Activated CD4-positive, alpha-beta T cell treated with anti-CD3 and anti-CD28 coated beads, Interleukin-2, amount 10 ng/mL, durations not matched to agents 7 days and 5 days (primary cell): Measurements from ENCODE around the gene ZBTB7C. TPM values are rescaled to one million over a fixed set of nuclear protein-coding genes. Genes with fewer than 3 reads are reported as not detected.
A peak's percentile ranks its signal among the peaks of the same experiment; 100 is the strongest.

Experiments
- CTCF ChIA-PET: fragments of 350-600 bp; sonication (Branson Sonifier 250); formaldehyde crosslinking; loops from one replicate; lab custom pipeline; 2021; ENCODE audit warnings: antibody characterized with exemption; lab: Charles Lee
- POLR2A ChIA-PET: fragments of 350-600 bp; sonication (Branson Sonifier 250); formaldehyde crosslinking; loops from one replicate; lab custom pipeline; 2021; ENCODE audit warnings: antibody characterized with exemption; lab: Charles Lee
- DNase-seq: peaks from one replicate; pipeline ENCODE4 v3.0.0-alpha.2; 2020
- H3K27ac Mint-ChIP-seq: one replicate; pipeline ENCODE4 v1.8.0; 2021; ENCODE audit warnings: mild to moderate bottlenecking, moderate library complexity, mixed read lengths
- H3K27me3 Mint-ChIP-seq: one replicate; pipeline ENCODE4 v1.8.0; 2021; ENCODE audit warnings: mixed read lengths
- H3K36me3 Mint-ChIP-seq: one replicate; pipeline ENCODE4 v1.8.0; 2021; ENCODE audit warnings: low read depth, mixed read lengths
- H3K4me1 Mint-ChIP-seq: one replicate; pipeline ENCODE4 v1.8.0; 2021; ENCODE audit warnings: mixed read lengths
- H3K4me3 Mint-ChIP-seq: one replicate; pipeline ENCODE4 v1.8.0; 2021; ENCODE audit warnings: mild to moderate bottlenecking, moderate library complexity, mixed read lengths
- H3K9me3 Mint-ChIP-seq: one replicate; pipeline ENCODE4 v1.8.0; 2021; ENCODE audit warnings: mixed read lengths
- total RNA-seq, 2 experiments: library from RNA; stranded (reverse); gene quantifications; one replicate each; pipeline ENCODE4 v1.2.3, GENCODE V29; 2021

Gene ZBTB7C
- total RNA-seq, 2 experiments from 2014 or later, result 0.10 to 0.15 TPM

DNA sequence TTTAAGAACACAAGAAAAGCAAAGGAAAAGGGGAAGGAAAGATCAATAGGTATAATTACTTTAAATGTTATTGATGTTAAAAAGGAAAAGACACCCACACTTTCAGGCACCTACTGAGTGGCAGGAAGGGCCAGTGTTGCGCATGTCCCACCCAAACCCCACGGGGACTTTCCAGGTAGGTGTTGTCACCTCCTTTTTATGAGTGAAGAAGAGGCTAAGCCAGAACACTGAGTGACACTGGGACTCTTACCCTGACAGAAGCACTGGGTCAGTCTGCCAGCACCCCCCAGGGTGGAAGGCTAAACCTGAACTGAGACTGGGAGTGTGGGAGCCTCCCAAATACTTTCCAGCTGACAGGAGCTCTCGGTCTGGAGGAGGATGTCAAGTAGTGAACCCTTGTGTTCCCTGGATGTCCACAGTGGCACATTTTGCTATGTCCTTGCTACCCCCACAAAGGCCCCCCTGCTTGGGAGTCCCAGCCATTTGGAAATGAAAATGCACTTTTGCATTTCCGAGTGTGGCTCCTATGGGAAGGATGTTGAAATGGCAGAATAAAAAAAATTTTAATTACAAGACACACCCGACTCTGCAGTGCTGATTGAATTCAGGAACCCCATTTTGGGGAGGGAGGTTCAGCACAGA is 387.8 kb downstream of the ZBTB7C start:
- DNase-seq, result no peak
- Mint-ChIP-seq H3K9me3 (no peaks in the 10 kb centered on the region), H3K4me1 (no peaks in the 10 kb centered on the region), H3K27me3 (peaks cover 8% of the 10 kb centered on the region), H3K36me3 (no peaks in the 10 kb centered on the region), H3K4me3 (no peak overlapping the region), H3K27ac (no peak overlapping the region)
- POLR2A ChIA-PET, result no interaction called here
- CTCF ChIA-PET, result interaction anchor here (0.9 to 1.2 kb wide), 2 partner anchors 249 to 341 kb away, joined by 3 read pairs; no protein-coding TSS in a partner anchor

DNA sequence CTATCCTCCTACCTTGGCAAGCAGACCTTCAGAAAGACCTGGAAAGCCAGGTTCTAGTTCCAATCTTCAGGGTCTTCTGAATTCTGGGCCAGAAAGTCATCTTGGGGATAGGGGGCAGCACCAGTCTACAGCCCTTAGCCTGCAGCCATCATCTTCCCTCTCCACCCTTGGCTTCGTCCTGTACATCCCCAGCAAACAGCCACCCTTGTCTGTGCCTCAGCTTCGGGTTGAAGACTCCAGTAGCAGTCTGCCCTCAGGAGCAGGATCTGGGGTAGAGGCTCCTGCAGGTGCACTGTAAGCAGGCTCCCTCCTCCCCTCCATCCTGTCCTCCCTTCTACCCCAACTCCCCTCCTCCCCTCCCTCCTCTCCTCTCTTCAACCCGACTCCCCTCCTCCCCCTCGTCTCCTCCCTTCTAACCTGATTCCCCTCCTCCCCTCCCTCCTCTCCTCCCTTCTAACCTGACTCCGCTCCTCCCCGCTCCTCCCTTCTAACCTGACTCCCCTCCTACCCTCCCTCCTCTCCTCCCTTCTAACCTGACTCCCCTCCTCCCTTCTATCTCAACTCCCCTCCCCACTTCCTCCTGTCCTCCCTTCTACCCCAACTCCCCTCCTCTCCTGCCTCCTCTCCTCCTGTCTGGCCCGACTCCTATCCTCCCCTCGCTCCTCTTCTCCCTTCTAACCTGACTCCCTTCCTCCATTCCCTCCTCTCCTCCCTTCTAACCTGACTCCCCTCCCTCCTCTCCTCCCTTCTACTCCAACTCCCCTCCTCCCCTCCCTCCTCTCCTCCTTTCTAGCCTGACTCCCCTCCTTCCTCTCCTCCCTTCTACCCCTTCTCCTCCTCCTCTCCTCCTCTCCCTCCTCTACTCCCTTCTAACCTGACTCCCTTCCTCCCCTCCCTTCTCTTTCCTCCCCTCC is 388.6 kb downstream of the ZBTB7C start:
- H3K36me3 Mint-ChIP-seq, result no peaks in the 10 kb centered on the region
- no peaks in the 10 kb centered on the region for H3K9me3 Mint-ChIP-seq
- peaks cover 9% of the 10 kb centered on the region for H3K27me3 Mint-ChIP-seq
- ChIA-PET CTCF (interaction anchor here (0.9 to 1.2 kb wide), 2 partner anchors 49 to 248 kb away, joined by 3 read pairs; no protein-coding TSS in a partner anchor), POLR2A (no interaction called here)
- DNase-seq, result no peak
- H3K4me3 Mint-ChIP-seq, result no peak overlapping the region
- no peak overlapping the region for H3K27ac Mint-ChIP-seq
- H3K4me1 Mint-ChIP-seq, result no peaks in the 10 kb centered on the region

- Mint-ChIP-seq H3K9me3 (no peaks in the 10 kb centered on the region), H3K4me1 (no peaks in the 10 kb centered on the region), H3K27ac (no peak overlapping the region), H3K27me3 (peaks cover 14% of the 10 kb centered on the region), H3K36me3 (no peaks in the 10 kb centered on the region), H3K4me3 (no peak overlapping the region)
- no peak for DNase-seq
- ChIA-PET POLR2A (no interaction called here), CTCF (interaction anchor here (0.9 to 1.0 kb wide), 2 partner anchors 49 to 247 kb away, joined by 3 read pairs; no protein-coding TSS in a partner anchor)
Observed at GRCh38 chr18:48019557-48020325, 389.4 kb downstream of the ZBTB7C start.

DNA sequence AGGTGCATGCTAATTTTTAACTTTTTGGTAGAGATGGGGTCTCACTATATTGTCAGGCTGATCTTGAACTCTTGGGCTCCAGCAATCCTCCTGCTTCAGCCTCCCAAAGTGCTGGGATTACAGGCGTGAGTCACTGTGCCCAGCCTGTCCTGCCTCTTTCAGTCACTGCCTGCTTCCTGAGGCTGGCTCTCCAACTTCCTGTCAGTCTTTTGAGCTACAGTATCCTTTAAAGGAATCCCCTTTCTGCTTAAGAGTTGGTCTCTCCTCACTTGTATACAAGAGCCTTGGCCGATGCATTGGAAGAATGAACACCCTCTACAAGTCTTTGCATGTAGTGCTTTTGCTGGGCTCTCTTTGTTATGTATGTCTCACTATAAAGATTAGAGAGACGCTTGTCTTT is 390.3 kb downstream of the ZBTB7C start:
- no peak for DNase-seq
- ChIA-PET CTCF (interaction anchor here (1.0 kb wide), 1 partner anchor 246 kb away, joined by 3 read pairs; no protein-coding TSS in a partner anchor), POLR2A (no interaction called here)
- no peaks in the 10 kb centered on the region for H3K4me1 Mint-ChIP-seq
- no peaks in the 10 kb centered on the region for H3K9me3 Mint-ChIP-seq
- H3K27me3 Mint-ChIP-seq, result peaks cover 22% of the 10 kb centered on the region
- no peak overlapping the region for H3K27ac Mint-ChIP-seq
- no peak overlapping the region for H3K4me3 Mint-ChIP-seq
- H3K36me3 Mint-ChIP-seq, result no peaks in the 10 kb centered on the region

DNA sequence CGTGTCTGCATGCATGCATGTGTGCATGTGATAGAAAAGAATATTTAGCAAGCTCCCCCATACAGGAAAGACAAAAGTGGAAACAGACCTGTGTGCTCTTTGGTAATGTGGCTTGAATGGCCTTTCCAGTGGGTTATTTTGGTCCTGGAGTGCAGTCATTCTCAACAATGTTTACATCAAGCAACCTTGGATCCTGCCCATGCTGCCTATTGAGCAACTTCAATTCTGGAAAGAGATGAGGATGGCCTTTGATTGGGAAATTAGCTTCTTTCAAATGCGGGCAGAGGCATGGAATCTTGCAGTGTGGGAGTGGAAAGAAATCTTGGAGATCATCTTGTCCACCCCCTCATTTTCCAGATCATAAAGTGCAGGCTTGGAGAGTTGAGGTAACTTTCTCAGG is 391.5 kb downstream of the ZBTB7C start:
- ChIA-PET CTCF (interaction anchor here (0.7 to 1.3 kb wide), 2 partner anchors 20 to 245 kb away, joined by 3 read pairs; no protein-coding TSS in a partner anchor), POLR2A (no interaction called here)
- H3K4me1 Mint-ChIP-seq, result peaks cover 2% of the 10 kb centered on the region
- H3K4me3 Mint-ChIP-seq, result no peak overlapping the region
- peaks cover 33% of the 10 kb centered on the region for H3K27me3 Mint-ChIP-seq
- no peak overlapping the region for H3K27ac Mint-ChIP-seq
- H3K9me3 Mint-ChIP-seq, result no peaks in the 10 kb centered on the region
- H3K36me3 Mint-ChIP-seq, result no peaks in the 10 kb centered on the region
- DNase-seq, result no peak

GRCh38 chr18:48013162-48013561 is 396.0 kb downstream of the ZBTB7C start:
- DNase-seq, result no peak
- Mint-ChIP-seq H3K27me3 (peaks cover 53% of the 10 kb centered on the region), H3K36me3 (no peaks in the 10 kb centered on the region), H3K27ac (no peak overlapping the region), H3K9me3 (no peaks in the 10 kb centered on the region), H3K4me3 (no peak overlapping the region), H3K4me1 (peaks cover 8% of the 10 kb centered on the region)
- POLR2A ChIA-PET, result no interaction called here
- CTCF ChIA-PET, result no interaction called here

DNA sequence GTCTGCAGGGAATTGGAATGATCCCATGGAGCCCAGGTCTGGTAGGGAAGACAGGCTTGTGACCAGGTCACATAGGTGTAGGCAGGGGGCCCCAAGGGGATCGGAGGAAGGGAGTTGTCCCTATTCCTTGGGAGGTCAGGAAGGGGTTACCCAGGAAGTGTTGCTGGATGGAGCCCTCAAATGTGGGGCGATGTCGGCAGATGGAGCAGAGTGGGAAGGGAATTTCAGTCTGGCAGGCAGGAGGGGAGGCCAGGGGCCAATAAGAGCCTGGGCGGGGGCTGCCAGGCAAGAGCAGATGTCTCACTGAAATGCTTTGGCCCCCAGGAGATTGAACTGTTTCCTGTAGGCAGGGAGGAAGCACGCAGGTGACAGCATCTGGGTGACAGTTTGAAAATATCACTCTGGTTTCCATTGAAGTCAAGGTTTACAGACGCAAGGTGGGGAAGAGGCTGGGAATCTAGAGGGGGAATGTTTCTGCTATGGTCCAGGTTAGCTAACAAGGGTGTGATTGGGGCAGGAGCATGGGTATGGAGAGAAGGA is 397.2 kb downstream of the ZBTB7C start:
- Mint-ChIP-seq H3K4me3 (no peak overlapping the region), H3K36me3 (no peaks in the 10 kb centered on the region), H3K9me3 (no peaks in the 10 kb centered on the region), H3K27me3 (peaks cover 53% of the 10 kb centered on the region), H3K4me1 (peaks cover 8% of the 10 kb centered on the region), H3K27ac (no peak overlapping the region)
- no peak for DNase-seq
- CTCF ChIA-PET, result interaction anchor here (2.1 kb wide), 1 partner anchor 14 kb away, joined by 4 read pairs; no protein-coding TSS in a partner anchor
- POLR2A ChIA-PET, result no interaction called here

DNA sequence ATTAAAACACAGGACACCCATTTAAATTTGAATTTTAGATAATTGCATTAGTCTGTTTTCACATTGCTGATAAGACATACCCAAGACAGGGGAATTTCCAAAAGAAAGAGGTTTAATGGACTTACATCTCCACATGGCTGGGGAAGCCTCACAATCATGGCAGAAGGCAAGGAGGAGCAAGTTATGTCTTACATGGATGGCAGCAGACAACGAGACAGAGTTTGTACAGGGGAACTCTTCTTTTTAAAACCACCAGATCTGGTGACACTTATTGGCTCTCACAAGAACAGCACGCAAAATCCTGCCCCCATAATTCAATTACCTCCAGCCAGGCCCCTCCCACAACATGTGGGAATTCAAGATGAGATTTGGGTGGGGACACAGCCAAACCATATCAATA is 398.9 kb downstream of the ZBTB7C start:
- no peaks in the 10 kb centered on the region for H3K9me3 Mint-ChIP-seq
- ChIA-PET POLR2A (no interaction called here), CTCF (interaction anchor here (0.5 to 0.9 kb wide), 2 partner anchors 13 to 137 kb away, joined by 3 to 5 read pairs; no protein-coding TSS in a partner anchor)
- H3K4me3 Mint-ChIP-seq, result no peak overlapping the region
- no peak for DNase-seq
- no peaks in the 10 kb centered on the region for H3K36me3 Mint-ChIP-seq
- H3K4me1 Mint-ChIP-seq, result peaks cover 8% of the 10 kb centered on the region
- peaks cover 46% of the 10 kb centered on the region for H3K27me3 Mint-ChIP-seq
- no peak overlapping the region for H3K27ac Mint-ChIP-seq

DNA sequence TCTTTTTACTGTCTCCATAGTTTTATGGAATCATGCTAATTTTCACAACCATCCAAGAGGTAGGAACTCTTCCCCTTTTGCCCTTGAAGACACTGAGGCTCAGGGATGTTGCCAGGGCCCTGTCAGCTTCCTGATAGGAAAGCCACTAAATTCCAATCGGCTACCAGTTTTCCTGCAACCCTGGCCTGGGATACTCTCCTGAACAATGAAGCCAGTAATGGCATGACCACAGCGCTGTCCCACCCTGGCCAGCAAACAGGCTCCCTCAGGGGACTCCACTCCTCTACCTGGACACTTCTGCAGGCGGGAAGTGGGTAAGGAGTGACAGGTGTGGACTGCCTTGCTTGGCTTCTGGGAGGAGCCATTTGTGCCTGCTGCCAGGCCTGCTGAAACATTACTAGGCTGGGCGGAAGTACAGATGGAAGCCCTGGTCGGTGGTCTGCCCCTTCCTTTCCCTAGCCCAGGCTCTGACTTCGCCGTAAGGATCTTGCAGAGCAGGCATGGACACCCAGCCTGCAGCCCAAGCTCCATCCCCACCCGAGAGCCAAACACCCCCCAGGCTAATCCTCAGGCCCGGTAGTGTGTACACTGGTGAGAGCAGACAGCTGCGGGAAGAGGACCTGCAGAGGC is 400.0 kb downstream of the ZBTB7C start:
- H3K27me3 Mint-ChIP-seq, result peaks cover 38% of the 10 kb centered on the region

GRCh38 chr18:48007955-48008701 is 401.1 kb downstream of the ZBTB7C start:
- POLR2A ChIA-PET, result interaction anchor here (0.6 kb wide), 1 partner anchor 87 kb away, joined by 4 read pairs; no protein-coding TSS in a partner anchor
- Mint-ChIP-seq H3K36me3 (no peaks in the 10 kb centered on the region), H3K4me1 (peaks cover 9% of the 10 kb centered on the region), H3K27me3 (peaks cover 29% of the 10 kb centered on the region), H3K4me3 (peak overlapping the region; percentile 58), H3K27ac (no peak overlapping the region), H3K9me3 (no peaks in the 10 kb centered on the region)
- peak; percentile 35 for DNase-seq
- CTCF ChIA-PET, result interaction anchor here (1.1 to 2.0 kb wide), 4 partner anchors 8 to 32 kb away, joined by 4 to 8 read pairs (median 6); no protein-coding TSS in a partner anchor

More for the DNA sequence above, 400.0 kb downstream of the ZBTB7C start:
- ChIA-PET CTCF (interaction anchor here (0.5 to 0.9 kb wide), 3 partner anchors 117 to 260 kb away, joined by 3 to 5 read pairs (median 3); no protein-coding TSS in a partner anchor), POLR2A (no interaction called here)
- Mint-ChIP-seq H3K27ac (no peak overlapping the region), H3K9me3 (no peaks in the 10 kb centered on the region), H3K4me3 (peak overlapping the region; percentile 36), H3K36me3 (no peaks in the 10 kb centered on the region), H3K4me1 (peaks cover 9% of the 10 kb centered on the region)
- no peak for DNase-seq

DNA sequence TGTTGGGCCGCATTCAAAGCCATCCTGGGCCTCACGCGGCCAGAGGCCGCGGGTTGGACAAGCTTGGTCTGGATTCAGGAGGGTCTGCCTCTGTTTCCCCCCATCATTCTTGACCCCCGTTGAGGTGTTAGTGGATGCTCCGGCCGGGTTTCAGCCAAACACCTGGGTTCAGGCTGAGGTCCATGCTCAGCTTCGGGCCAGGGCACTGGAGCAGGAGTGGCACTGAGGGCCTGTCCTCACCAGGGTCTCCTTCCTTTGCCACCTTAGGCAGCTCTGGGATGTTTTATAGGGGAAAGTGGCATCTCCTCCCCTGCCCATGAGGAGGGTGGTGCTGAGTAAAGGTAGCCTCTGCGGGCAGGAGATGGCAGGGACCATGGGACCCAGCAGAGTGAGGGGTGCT is 401.8 kb downstream of the ZBTB7C start:
- ChIA-PET POLR2A (no interaction called here), CTCF (interaction anchor here (1.1 to 2.0 kb wide), 4 partner anchors 9 to 31 kb away, joined by 4 to 8 read pairs (median 6); no protein-coding TSS in a partner anchor)
- H3K36me3 Mint-ChIP-seq, result no peaks in the 10 kb centered on the region
- H3K27me3 Mint-ChIP-seq, result peaks cover 25% of the 10 kb centered on the region
- no peaks in the 10 kb centered on the region for H3K9me3 Mint-ChIP-seq
- H3K27ac Mint-ChIP-seq, result no peak overlapping the region
- DNase-seq, result no peak
- H3K4me3 Mint-ChIP-seq, result no peak overlapping the region
- peaks cover 9% of the 10 kb centered on the region for H3K4me1 Mint-ChIP-seq
